ENCODE measurements around the gene RMDN2. TPM values are rescaled to one million over a fixed set of nuclear protein-coding genes. Genes with fewer than 3 reads are reported as not detected.

Gene RMDN2
- total RNA-seq, 2 donors from 2014 or later = 3.9 to 4.9 TPM

DNA sequence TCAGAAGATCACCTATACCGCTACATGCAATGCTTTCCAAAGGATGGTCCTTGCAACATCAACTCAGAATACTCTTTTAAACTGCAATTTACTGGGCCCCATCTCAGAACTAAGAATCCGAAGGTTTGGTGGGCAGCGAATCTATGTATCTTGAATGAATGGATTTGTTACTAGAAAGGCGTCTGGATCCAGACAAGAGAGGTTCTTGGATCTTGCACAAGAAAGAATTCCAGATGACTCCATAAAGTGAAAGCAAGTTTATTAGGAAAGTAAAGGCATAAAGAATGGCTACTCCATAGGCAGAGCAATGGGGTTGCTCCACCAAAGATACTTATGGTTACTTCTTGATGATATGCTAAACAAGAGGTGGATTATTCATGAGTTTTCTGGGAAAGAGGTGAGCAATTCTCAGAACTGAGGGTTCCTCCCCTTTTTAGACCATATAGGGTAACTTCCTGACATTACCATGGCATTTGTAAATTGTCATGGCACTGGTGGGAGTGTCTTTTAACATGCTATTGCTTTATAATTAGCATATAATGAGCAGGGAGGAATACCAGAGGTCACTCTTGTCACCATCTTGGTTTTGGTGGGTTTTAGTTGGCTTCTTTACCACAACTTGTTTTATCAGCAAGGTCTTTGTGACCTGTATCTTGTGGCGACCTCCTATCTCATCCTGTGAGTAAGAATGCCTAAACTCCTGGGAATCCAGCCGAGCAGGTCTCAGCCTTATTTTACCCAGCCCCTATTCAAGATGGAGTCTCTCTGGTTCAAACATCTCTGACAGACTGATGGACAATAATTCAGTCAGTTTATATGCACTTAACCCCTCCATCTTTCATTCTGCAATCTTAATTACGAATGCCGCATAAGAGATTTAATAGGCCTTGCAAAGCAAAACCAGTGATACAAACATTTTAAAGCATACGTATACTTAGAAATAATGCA is 7.5 kb upstream of the RMDN2 start:
- Mint-ChIP-seq H3K4me3 (no peak overlapping the region), H3K4me1 (no peaks in the 10 kb centered on the region), H3K36me3 (ENCODE audit: low read depth) (no peaks in the 10 kb centered on the region), H3K27ac (no peak overlapping the region), H3K27me3 (ENCODE audit: insufficient read depth) (peaks cover 9% of the 10 kb centered on the region), H3K9me3 (no peaks in the 10 kb centered on the region)
- TF ChIP-seq, protein P1, sequence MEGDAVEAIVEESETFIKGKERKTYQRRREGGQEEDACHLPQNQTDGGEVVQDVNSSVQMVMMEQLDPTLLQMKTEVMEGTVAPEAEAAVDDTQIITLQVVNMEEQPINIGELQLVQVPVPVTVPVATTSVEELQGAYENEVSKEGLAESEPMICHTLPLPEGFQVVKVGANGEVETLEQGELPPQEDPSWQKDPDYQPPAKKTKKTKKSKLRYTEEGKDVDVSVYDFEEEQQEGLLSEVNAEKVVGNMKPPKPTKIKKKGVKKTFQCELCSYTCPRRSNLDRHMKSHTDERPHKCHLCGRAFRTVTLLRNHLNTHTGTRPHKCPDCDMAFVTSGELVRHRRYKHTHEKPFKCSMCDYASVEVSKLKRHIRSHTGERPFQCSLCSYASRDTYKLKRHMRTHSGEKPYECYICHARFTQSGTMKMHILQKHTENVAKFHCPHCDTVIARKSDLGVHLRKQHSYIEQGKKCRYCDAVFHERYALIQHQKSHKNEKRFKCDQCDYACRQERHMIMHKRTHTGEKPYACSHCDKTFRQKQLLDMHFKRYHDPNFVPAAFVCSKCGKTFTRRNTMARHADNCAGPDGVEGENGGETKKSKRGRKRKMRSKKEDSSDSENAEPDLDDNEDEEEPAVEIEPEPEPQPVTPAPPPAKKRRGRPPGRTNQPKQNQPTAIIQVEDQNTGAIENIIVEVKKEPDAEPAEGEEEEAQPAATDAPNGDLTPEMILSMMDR (conservative IDR thresholded peaks at IDR 0.05) = no peak
- no peaks in the 10 kb centered on the region for H3K27me3 ChIP-seq (ENCODE audit: control insufficient read depth, insufficient read depth, low read length, poor library complexity, severe bottlenecking)
- H3K4me3 ChIP-seq (ENCODE audit: low read length) = no peak overlapping the region
- H3K27ac ChIP-seq (ENCODE audit: low read depth, low read length) = no peak overlapping the region
- no peak overlapping the region for H3K9ac ChIP-seq (ENCODE audit: extremely low read depth, low read length, poor library complexity, severe bottlenecking)
- WGBS, 2 experiments (ENCODE audit: insufficient coverage in 1 of 2, insufficient read length in 1 of 2) = 91 to 96% methylated on average over 7 to 9 of the region's 9 CpGs
- H3K4me1 ChIP-seq (ENCODE audit: control insufficient read depth, insufficient read depth, low read length) = no peaks in the 10 kb centered on the region
- H3K9me3 ChIP-seq (ENCODE audit: control insufficient read depth, low read length) = no peaks in the 10 kb centered on the region
- H3K36me3 ChIP-seq (ENCODE audit: control insufficient read depth, insufficient read depth, low read length) = no peaks in the 10 kb centered on the region
- DNase-seq = no peak

- H3K27ac ChIP-seq (ENCODE audit: low read depth, low read length) = no peak overlapping the region
- no peaks in the 10 kb centered on the region for H3K36me3 ChIP-seq (ENCODE audit: control insufficient read depth, insufficient read depth, low read length)
- DNase-seq = no peak
- TF ChIP-seq, protein P1 (conservative IDR thresholded peaks at IDR 0.05) = no peak
- Mint-ChIP-seq H3K4me3 (no peak overlapping the region), H3K4me1 (no peaks in the 10 kb centered on the region), H3K27me3 (ENCODE audit: insufficient read depth) (peaks cover 15% of the 10 kb centered on the region), H3K36me3 (ENCODE audit: low read depth) (no peaks in the 10 kb centered on the region), H3K9me3 (no peaks in the 10 kb centered on the region), H3K27ac (no peak overlapping the region)
- no peaks in the 10 kb centered on the region for H3K9me3 ChIP-seq (ENCODE audit: control insufficient read depth, low read length)
- H3K9ac ChIP-seq (ENCODE audit: extremely low read depth, low read length, poor library complexity, severe bottlenecking) = no peak overlapping the region
- H3K27me3 ChIP-seq (ENCODE audit: control insufficient read depth, insufficient read depth, low read length, poor library complexity, severe bottlenecking) = no peaks in the 10 kb centered on the region
- H3K4me1 ChIP-seq (ENCODE audit: control insufficient read depth, insufficient read depth, low read length) = no peaks in the 10 kb centered on the region
- no peak overlapping the region for H3K4me3 ChIP-seq (ENCODE audit: low read length)
Measured at GRCh38 chr2:37918742-37919186, 6.3 kb upstream of the RMDN2 start.

- no peaks in the 10 kb centered on the region for H3K36me3 ChIP-seq (ENCODE audit: control insufficient read depth, insufficient read depth, low read length)
- H3K4me1 ChIP-seq (ENCODE audit: control insufficient read depth, insufficient read depth, low read length) = no peaks in the 10 kb centered on the region
- no peak for DNase-seq
- H3K4me1 Mint-ChIP-seq = no peaks in the 10 kb centered on the region
- H3K36me3 Mint-ChIP-seq (ENCODE audit: low read depth) = no peaks in the 10 kb centered on the region
- H3K27me3 ChIP-seq (ENCODE audit: control insufficient read depth, insufficient read depth, low read length, poor library complexity, severe bottlenecking) = no peaks in the 10 kb centered on the region
- no peak overlapping the region for H3K4me3 ChIP-seq (ENCODE audit: low read length)
- H3K27ac Mint-ChIP-seq = no peak overlapping the region
- peaks cover 15% of the 10 kb centered on the region for H3K27me3 Mint-ChIP-seq (ENCODE audit: insufficient read depth)
- no peak overlapping the region for H3K9ac ChIP-seq (ENCODE audit: extremely low read depth, low read length, poor library complexity, severe bottlenecking)
- WGBS, 2 experiments (ENCODE audit: insufficient coverage in 1 of 2, insufficient read length in 1 of 2) = 96 to 100% methylated on average over 2 of the region's 2 CpGs
- H3K27ac ChIP-seq (ENCODE audit: low read depth, low read length) = no peak overlapping the region
- no peak overlapping the region for H3K4me3 Mint-ChIP-seq
- no peaks in the 10 kb centered on the region for H3K9me3 ChIP-seq (ENCODE audit: control insufficient read depth, low read length)
- TF ChIP-seq, protein P1 (conservative IDR thresholded peaks at IDR 0.05) = no peak
- H3K9me3 Mint-ChIP-seq = no peaks in the 10 kb centered on the region
Measured at GRCh38 chr2:37919631-37920032, 5.5 kb upstream of the RMDN2 start.
